PC-9 (cell line): ENCODE measurements around the gene KMT5C.

ENCODE experiments used
- EZH2 ChIP-seq: fragments of 200-600 bp; sonication (generic); IDR thresholded peaks from 2 replicates; pipeline ENCODE4 v1.8.0; 2017; ENCODE audit warnings: antibody characterized with exemption, low read depth
- TF ChIP-seq, protein P1 (sequence below): fragments of 200-600 bp; sonication (generic); conservative IDR thresholded peaks from 2 replicates; pipeline ENCODE4 v1.6.1; 2017; ENCODE audit warnings: mixed run types, antibody characterized with exemption, mild to moderate bottlenecking, moderate library complexity

DNA sequence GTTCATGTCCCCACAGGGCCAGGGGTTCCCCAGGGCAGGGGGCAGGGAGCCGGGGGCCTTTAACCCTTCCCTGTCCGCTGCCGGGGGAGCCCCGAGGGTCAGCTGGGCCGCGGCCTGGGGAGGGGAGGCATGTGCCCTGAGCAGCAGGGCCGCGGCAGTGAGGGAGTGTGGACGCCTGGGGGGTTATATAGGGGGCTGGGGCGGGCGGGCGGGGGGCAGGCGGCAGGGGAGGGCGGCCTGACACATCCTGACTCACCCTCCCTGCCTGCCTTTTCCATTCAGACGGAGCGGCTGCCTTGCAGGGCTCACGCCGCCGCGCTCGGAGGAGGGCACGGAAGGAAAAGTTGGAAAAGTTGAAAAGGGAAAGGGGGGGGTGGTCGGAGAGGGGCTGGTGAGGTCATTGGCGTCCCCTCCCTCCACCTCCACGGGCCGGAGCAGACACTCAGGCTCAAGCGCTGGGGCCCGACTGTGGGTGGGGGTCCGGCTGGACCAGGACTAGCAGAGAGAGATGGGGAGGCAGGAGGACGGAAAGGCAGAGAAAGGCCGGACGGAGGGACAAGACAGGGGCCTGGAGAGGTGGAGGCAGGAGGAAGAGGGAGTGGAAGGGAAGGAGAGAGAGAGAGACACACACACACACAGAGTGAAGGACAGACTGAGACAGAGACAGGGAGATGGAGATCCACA lies 30.8 kb downstream of the KMT5C start, which contains the start of gene IL11:
- TF ChIP-seq, protein P1, sequence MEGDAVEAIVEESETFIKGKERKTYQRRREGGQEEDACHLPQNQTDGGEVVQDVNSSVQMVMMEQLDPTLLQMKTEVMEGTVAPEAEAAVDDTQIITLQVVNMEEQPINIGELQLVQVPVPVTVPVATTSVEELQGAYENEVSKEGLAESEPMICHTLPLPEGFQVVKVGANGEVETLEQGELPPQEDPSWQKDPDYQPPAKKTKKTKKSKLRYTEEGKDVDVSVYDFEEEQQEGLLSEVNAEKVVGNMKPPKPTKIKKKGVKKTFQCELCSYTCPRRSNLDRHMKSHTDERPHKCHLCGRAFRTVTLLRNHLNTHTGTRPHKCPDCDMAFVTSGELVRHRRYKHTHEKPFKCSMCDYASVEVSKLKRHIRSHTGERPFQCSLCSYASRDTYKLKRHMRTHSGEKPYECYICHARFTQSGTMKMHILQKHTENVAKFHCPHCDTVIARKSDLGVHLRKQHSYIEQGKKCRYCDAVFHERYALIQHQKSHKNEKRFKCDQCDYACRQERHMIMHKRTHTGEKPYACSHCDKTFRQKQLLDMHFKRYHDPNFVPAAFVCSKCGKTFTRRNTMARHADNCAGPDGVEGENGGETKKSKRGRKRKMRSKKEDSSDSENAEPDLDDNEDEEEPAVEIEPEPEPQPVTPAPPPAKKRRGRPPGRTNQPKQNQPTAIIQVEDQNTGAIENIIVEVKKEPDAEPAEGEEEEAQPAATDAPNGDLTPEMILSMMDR = no peak
- no peak for TF ChIP-seq EZH2
